ENCODE data around the gene GAST.

Gene GAST

GRCh38 chr17:41711669-41712400 is at the start of gene GAST:
TSS of gene GAST (plus strand) at chr17:41712331. CDS start at chr17:41715437, 3,106 bp downstream.
- Histone ChIP-seq H3K9ac (ENCODE audit: low read length) (no peak within 1 kb of the TSS), H3K4me2 (ENCODE audit: low read length) (no peak within 1 kb of the TSS), H3K4me3 (ENCODE audit: low read length) (no peak within 1 kb of the TSS), H3K4me1 (ENCODE audit: low read length) (no peaks in the 10 kb centered on the region), H3K27me3 (ENCODE audit: low read depth, low read length) (peaks cover 4% of the 10 kb centered on the region; the same call in 1 of the 2 replicates), H4K20me1 (ENCODE audit: insufficient read depth, low read length) (no peaks in the 10 kb centered on the region), H3K79me2 (ENCODE audit: low read length) (no peaks in the 10 kb centered on the region), H3K9me3 (ENCODE audit: insufficient read depth, low read length) (no peaks in the 10 kb centered on the region), H2AFZ (ENCODE audit: low read depth, low read length) (no peak within 1 kb of the TSS), H3K27ac (ENCODE audit: low read length) (no peak within 1 kb of the TSS), H3K36me3 (replicated peaks; ENCODE audit: low read depth, low read length) (no peaks in the 10 kb centered on the region)
- TF ChIP-seq, protein P1, sequence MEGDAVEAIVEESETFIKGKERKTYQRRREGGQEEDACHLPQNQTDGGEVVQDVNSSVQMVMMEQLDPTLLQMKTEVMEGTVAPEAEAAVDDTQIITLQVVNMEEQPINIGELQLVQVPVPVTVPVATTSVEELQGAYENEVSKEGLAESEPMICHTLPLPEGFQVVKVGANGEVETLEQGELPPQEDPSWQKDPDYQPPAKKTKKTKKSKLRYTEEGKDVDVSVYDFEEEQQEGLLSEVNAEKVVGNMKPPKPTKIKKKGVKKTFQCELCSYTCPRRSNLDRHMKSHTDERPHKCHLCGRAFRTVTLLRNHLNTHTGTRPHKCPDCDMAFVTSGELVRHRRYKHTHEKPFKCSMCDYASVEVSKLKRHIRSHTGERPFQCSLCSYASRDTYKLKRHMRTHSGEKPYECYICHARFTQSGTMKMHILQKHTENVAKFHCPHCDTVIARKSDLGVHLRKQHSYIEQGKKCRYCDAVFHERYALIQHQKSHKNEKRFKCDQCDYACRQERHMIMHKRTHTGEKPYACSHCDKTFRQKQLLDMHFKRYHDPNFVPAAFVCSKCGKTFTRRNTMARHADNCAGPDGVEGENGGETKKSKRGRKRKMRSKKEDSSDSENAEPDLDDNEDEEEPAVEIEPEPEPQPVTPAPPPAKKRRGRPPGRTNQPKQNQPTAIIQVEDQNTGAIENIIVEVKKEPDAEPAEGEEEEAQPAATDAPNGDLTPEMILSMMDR (IDR thresholded peaks at IDR 0.05; ENCODE audit: low read depth, low read length) = no peak
- TF ChIP-seq EZH2phosphoT487 (IDR thresholded peaks at IDR 0.05; ENCODE audit: low read depth) = no peak

DNA sequence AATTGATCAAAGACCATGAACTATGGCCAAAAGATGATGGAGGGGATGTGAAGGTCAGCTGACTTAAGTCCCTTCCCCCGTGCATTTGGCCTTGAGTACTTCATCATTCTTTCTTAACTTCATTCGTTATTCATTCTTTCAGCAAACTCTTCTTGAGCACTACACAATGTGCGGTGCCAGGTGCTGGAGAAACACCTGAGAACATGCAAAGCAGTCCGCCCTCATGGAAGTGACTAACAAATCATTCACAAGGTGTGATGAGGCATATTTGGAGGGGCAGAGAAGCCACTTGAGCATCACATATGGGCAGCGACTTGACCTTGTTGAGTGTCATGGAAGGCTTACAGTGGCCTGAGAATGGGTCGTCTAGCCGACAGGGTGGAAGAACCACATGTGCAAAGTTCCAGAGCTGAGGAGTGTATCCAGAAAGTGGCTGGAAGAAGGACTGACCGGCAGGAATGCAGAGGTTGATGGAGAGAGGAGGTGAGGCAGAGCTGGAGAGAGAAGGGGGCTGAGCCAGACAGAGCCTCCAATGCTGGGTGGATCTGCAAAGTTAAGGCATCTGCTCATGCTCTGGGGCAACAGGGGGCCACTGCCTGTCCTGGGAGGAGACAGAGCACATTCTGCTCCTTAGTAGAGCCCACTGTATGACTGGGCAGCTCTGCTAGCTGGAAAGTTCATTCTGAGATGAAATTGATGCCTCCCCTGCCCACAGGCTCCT is 48.5 kb upstream of the GAST start:
- H3K4me2 ChIP-seq (ENCODE audit: low read length) = no peak overlapping the region
- TF ChIP-seq EZH2phosphoT487 (IDR thresholded peaks at IDR 0.05; ENCODE audit: low read depth) = no peak
- TF ChIP-seq, protein P1 (IDR thresholded peaks at IDR 0.05; ENCODE audit: low read depth, low read length) = no peak
- H2AFZ ChIP-seq (ENCODE audit: low read depth, low read length) = no peak overlapping the region
- H3K4me1 ChIP-seq (ENCODE audit: low read length) = peaks cover 31% of the 10 kb centered on the region
- H3K27me3 ChIP-seq (ENCODE audit: low read depth, low read length) = peaks cover 10% of the 10 kb centered on the region; the same call in 1 of the 2 replicates
- no peaks in the 10 kb centered on the region for H3K9me3 ChIP-seq (ENCODE audit: insufficient read depth, low read length)
- no peaks in the 10 kb centered on the region for H3K36me3 ChIP-seq (replicated peaks; ENCODE audit: low read depth, low read length)
- no peaks in the 10 kb centered on the region for H3K79me2 ChIP-seq (ENCODE audit: low read length)
- no peak overlapping the region for H3K4me3 ChIP-seq (ENCODE audit: low read length)
- no peak overlapping the region for H3K9ac ChIP-seq (ENCODE audit: low read length)
- H3K27ac ChIP-seq (ENCODE audit: low read length) = no peak overlapping the region
- H4K20me1 ChIP-seq (ENCODE audit: insufficient read depth, low read length) = no peaks in the 10 kb centered on the region

- TF ChIP-seq EZH2phosphoT487 (IDR thresholded peaks at IDR 0.05; ENCODE audit: low read depth) = no peak
- TF ChIP-seq, protein P1 (IDR thresholded peaks at IDR 0.05; ENCODE audit: low read depth, low read length) = no peak
Observed at GRCh38 chr17:41664172-41664457, 48.0 kb upstream of the GAST start.

More at GRCh38 chr17:41664172-41664457, 48.0 kb upstream of the GAST start:
- no peak overlapping the region for H3K4me3 ChIP-seq (ENCODE audit: low read length)
- no peaks in the 10 kb centered on the region for H4K20me1 ChIP-seq (ENCODE audit: insufficient read depth, low read length)
- no peak overlapping the region for H3K27ac ChIP-seq (ENCODE audit: low read length)
- H3K9me3 ChIP-seq (ENCODE audit: insufficient read depth, low read length) = no peaks in the 10 kb centered on the region
- no peak overlapping the region for H3K4me2 ChIP-seq (ENCODE audit: low read length)
- H3K36me3 ChIP-seq (replicated peaks; ENCODE audit: low read depth, low read length) = no peaks in the 10 kb centered on the region
- no peaks in the 10 kb centered on the region for H3K79me2 ChIP-seq (ENCODE audit: low read length)
- peaks cover 10% of the 10 kb centered on the region; the same call in 1 of the 2 replicates for H3K27me3 ChIP-seq (ENCODE audit: low read depth, low read length)
- H3K9ac ChIP-seq (ENCODE audit: low read length) = no peak overlapping the region
- peaks cover 33% of the 10 kb centered on the region for H3K4me1 ChIP-seq (ENCODE audit: low read length)
- no peak overlapping the region for H2AFZ ChIP-seq (ENCODE audit: low read depth, low read length)
